Activated CD4-positive, alpha-beta T cell treated with anti-CD3 and anti-CD28 coated beads for 48 hours (primary cell): Measurements from ENCODE around the gene FGD2.

ENCODE experiments used
- DNase-seq: peaks from one replicate; pipeline ENCODE4 v3.0.0-alpha.2; 2020

The FGD2 gene

DNA sequence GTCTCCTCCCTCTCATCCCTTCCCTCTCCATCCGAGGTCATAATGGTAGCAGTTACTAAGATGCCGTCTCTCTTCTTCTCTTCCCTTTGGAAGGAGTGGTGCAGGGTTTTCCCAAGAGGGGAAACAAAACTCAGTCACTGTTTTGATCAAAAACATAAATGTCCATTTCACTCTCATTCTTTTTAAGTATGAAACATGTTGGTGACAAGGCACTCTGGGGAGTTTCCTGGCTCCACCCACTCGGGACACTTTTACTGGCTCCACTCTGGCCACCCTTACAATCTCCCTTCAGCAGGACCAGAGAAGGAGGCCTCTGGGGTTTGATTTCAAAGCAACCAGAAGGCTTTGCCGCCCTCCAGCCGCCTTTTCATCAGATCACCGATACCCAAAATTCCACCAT, 57.0 kb downstream of the FGD2 start:
- DNase-seq: no peak

DNA sequence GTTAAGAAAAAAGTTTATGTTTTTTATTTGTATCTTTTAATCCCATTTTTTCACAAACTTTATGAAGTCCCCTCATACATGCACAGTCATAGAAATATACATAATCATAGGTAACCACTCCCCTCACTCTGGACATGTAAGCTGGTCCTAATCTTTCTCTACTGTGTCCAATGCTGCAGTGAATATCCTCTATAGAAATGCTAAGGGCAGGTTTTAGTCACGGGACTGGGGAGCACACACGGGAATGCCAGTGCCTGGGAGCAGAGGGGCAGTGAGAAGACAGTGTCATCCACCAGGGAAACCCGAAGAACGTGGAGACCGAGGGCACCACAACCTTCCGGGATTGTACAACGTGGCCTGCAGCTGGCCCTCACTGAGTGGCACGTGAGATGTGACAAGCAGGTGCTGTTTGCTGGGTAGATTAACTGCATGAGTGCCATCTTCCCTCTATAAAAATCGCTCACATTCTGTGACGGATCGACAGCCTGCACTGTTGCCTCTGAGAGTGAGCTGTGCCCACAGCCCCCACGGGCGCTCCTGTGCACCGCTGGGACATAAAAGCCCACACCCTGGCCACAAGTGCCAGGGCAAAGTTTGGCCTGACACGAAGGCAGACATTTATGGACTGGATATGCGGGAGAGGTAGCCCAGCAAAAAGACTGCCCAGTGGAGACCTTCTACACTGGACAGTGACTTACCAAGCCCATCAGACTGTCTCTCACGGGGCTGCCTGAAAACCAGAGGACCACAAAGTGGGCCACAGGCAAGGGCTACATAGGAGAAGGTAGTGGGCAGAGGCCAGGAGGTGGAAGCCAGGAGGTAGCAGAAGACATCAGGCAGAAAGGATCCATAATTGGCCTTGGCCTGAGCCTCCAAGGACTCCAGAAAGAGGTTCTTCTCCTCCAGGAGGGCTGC, 63.2 kb downstream of the FGD2 start:
- DNase-seq: no peak

- no peak for DNase-seq
Observed at GRCh38 chr6:37069639-37070038, 64.2 kb downstream of the FGD2 start.

GRCh38 chr6:37072526-37072925, 67.1 kb downstream of the FGD2 start:
- no peak for DNase-seq

GRCh38 chr6:37074053-37074827, 68.8 kb downstream of the FGD2 start:
- no peak for DNase-seq

DNA sequence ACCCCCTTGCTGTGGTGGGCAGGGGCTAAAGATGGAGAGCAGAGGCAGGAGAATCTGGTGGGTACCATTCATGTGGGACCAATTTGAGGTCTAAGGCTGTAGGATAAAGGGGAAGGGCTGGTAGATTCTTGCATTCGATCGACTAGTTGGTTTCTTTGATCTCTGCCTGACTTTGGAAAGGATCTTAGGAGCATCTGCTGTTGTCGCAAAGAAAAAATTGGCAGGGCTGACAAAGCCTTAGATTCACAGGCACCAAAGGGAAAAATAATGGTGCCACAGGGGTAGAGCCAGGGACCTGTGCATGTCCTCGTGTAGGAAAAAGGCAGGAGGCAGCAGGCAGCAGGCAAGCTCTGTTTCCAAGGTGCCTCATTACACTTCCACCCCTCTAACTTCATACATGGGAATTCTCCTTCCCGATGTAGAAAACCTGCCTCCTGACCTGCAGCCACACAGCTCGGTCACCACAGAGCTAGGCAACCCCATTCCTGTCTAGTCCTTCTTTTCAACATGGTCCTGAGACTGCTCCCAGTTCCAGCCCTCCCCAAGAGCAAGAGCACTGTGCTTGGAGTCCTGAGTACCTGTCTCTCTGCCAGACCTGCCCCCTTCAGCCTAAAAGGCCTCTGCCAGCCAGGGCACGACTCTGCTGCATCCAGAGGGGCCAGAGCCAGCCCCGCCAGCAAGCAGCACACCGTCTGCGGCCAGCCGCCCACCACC, 71.9 kb downstream of the FGD2 start:
- no peak for DNase-seq

DNA sequence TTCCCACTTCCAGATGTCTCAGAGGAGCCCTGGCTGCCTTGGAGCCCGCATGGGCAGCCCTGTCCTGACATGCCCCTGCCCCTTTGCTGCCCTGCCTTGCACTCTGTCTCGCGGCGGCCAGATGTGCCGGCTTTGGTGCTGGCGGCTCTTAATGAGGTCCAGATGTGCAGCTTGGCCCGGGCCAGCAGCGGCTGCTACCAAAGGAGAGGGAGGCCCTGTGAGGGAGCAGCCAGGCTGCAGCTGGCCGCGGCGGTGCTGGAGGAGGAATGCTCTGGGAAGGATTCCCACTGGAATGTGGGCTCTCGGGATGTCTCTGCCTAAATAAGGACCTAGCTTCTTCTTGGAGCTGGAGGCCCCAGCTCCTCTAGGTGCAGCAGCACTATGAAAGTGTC, 72.4 kb downstream of the FGD2 start:
- DNase-seq: no peak
